Stimulated activated CD4-positive, alpha-beta T cell treated with anti-CD3 and anti-CD28 coated beads, TNF-alpha, amount 100 ng/mL, for 1 hour (primary cell): Measurements from ENCODE around the gene ODF2.
"Not testable (repeated sequence)": the region's sequence is repeated elsewhere in the genome, so short reads cannot be mapped to it uniquely, and the experiment has no call there.

Source experiments
- DNase-seq, 3 donors: peaks; one replicate each; pipeline ENCODE4 v3.0.0-alpha.2; 2020; ENCODE audit warnings: low read depth in 3 of 3, low spot score in 1 of 3

Gene ODF2

DNA sequence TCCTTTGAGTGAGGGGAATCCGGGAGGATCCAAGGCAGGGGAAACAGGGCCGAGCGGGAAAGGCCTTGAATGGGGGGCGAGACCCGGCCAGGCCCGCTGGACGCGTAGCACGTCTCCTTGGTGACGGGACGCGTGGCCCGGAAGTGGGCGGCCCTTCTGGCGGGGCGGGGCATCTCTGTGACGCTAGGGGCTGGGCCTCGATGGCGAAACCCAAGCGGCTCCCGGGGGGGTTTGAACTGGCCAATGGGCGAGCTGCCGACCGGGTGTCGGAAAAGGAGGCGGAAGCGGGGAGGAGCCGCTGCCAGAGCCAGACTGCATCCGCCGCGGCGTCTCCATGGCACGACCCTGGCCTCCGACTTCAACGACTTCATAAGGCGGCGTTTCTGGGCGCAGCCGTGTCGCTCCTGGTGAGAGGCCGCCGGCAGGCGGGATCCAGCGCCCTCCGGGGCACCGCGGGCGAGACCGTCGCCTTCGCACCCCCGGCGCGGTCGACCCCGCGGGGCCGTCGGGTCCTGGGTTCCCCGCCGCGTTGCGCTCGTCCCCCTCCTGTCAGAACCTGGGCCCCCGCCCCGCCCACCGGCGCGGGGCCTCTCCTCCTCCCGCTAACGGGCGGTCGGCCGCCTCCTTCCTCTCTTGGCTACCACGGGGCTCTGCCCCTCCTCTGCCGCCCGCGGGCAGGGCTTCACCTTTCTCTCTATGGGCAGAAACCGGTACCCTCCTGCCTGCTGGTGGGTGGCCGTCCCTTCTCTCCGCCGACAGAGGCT, at the start of gene ODF2:
ODF2 (plus strand) TSS at position 158 of the 764 bp plus-strand sequence; CDS start at position 244, 86 bp downstream.
- peak; percentile 95 to 98 (median 96) for DNase-seq

DNA sequence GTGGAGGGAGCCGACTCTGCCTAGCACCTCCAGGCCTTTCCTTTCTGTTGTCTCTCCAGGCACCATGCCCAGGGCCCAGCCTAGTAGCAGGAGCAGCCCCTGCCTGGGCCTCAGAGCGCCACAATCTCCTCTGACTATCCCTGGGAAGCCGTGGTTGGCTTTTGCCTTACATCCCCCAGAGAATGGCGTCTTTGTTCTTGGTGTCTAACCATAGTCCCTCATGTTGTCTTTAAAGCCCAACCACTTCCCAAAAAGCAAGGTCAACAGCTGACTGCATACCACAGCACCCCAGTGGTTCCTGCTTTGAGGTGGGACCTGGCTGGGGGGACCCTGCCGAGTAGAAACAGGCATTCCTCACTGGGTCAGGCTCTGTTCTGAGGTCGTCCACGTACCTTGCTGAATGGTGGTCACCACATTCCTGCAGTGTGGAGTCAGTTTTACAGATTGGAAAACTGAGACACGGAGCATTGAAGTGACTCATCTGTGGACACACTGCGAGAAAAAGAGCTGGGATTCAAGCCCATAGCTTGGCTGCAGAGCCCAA, 48.9 kb upstream of the ODF2 start:
- DNase-seq = no peak

DNA sequence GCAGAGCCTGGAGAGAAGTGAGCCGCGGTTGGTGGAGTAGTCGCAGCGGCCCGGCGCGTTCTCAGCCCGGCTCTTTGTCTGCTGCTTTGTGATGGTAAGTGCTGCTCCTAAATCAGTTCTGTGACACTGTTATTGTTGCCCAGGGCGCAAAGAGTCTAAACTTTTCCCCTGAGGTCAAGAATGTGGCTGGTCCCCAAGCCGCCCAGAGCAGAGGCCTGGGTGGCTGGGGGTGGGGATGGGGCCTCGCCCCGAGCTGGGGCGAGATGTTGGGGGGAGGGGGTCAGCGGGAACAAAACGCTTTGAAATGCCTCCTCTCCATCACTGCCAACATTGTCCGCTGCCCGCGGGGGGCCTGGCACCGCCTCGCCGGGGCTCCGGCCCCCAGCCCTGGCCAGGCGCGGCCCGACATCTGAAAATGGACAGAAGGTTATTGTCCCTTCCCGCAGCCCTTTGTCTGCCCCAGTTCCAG, 46.8 kb upstream of the ODF2 start:
- DNase-seq = no peak

DNA sequence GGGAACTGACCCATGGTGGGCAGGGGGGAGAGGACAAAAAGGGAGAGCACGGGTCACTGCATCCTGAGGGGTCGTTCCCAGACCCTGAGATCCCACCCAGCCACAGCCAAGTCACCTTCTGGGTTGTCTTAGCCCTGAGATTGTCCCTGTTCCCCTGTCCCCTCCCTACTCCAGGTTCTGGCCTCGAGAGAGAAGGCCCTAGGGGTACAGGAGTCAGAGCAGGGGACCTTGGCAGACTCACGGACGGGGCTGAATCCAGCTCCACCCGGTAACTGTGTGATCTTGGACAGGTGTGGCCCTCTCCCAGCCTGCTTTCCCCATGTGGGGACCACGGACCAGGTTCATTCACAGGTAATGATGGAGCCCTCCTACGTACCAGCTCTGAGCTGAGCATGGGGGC, 46.4 kb upstream of the ODF2 start:
- no peak for DNase-seq

DNA sequence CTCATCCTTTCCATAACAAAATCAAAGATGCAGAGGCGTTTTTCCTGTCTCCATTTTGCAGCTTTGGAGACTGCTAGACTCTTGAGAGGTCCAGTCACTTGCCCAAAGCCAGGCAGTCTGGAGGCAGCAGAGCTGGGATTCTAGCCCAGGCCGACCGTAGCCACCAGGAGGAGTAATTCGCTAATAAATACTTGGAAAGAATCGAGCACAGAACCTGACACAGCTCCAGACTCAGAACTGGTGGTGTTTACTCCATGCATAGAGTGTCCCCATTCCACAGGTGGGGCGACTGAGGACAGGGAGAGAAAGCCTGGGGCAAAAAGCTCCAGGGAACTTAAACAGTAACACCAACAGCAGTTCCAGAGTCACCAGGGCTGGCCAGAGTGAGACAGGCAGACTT, 45.8 kb upstream of the ODF2 start:
- DNase-seq = no peak

DNA sequence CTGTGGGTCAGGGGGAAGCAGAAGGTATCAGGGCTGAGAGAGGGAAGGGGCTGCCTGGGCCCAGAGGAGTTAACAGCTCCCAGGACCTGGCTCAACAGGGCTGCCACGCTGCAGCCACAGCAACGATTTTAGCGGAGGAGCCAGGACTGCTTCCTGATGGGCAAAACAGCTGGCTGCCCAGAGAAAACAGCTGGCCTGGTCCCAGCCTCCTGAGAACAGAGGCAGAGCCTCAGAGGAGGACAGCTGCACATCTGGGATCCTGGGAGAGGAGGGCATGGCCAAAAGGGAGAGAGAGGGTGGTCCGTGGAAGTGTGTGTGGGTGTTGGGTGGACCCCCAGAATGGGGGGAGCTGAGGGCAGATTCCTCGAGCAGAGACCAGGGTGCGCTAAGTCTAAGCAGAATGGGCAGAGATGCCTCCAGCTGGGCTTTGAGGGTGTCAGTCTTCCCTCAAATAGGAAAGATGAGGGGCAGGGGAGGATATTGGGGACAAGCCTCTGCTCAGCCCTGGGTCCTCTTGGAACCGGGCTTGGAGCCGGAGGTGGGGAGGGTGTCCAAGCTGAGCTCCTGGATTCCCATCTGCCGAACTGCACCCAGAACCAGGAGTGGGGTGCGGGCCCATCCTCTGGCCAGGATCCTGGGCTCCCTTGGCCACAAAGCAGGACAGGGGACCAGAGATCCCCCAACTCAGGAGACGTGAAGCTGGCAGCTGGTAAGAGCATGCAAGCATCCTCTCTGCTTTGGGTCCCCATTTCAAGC, 44.3 kb upstream of the ODF2 start:
- no peak for DNase-seq

DNA sequence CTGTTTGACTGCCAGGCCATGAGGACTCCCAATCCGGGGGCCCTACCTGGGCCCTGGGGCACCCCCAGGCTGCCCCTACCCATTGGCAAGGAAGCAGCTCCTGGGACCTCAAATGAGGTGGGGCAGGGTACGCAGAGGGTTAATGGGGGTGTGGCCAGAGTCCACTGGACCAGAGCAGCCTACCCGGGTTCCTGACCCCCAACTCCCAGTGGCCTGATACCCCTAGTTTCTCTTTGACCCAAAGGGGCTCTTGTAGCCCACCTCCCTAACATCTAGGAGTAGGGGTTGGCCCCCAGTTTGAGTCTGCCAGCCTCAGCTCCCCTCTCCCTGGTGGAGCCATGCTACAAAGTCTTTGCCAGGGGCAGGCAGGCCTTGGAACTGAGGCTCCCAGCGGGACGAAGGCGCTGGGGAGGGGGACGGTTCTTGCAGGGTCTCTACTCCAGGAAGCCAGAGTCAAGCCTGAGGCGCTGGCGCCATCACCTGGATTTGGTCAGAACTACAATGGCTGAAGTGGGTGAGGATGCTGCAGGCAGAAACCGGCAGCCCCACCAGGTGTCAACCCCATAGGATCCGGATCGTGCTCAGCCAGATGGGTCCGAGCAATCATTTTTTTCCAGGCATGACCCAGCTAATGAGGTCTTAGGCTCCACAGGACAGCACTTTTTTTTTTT, 43.6 kb upstream of the ODF2 start:
- peak in 1 of 3 donors; percentile 24 for DNase-seq

DNA sequence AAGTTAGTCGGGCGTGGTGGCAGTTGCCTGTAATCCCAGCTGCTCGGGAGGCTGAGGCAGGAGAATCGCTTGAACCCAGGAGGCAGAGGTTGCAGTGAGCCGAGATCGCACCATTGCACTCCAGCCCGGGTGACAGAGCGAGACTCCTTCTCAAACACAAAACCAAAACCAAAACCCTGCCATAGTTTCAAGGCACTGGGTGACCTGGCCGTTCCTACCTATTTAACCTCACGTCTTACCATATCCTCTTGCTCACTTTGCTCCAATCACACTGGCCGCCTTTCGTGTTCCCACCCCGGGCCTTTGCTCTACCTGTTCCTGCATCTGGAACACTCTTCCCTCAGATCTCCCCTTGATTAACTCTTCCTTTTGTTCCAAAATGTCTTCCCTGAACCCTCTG, 42.1 kb upstream of the ODF2 start:
- DNase-seq = not testable (repeated sequence)

DNA sequence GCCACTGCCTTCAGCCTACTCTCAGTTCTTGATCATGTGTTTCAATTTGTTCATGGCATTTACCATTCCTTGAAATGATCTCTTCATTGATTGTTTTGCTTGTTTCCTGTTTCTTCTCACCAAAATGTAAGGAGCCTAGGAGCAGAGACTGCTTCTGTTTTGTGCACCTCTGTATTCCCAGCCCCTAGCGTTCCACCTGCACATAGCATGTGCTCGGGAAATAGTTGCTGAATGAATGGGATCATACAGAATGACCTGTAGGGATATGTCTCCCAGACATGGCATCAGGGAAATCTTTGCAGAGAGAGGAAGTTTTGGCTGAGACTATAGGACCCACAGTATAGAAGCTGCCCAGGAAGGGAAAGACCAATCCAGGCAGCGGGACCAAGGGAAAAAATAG, 41.3 kb upstream of the ODF2 start:
- no peak for DNase-seq

DNA sequence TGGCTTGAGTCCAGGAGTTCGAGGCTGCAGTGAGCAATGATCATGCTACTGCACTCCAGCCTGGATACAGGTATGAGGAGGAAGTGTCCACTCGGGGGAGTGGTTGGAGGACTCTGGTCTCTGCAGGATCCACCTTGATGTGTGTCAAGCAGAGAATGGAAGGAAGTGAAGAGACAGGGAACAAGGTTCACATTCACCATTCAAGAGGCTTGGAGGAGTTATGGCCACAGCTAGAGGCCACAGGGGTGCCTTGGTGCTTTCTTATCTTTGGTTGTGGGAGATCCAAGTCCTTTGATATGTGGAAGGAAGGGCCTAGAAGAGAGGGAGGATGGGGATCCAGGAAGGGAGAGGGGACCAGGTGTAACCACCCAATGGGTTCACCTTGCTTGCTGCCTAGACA, 40.5 kb upstream of the ODF2 start:
- DNase-seq = no peak

DNA sequence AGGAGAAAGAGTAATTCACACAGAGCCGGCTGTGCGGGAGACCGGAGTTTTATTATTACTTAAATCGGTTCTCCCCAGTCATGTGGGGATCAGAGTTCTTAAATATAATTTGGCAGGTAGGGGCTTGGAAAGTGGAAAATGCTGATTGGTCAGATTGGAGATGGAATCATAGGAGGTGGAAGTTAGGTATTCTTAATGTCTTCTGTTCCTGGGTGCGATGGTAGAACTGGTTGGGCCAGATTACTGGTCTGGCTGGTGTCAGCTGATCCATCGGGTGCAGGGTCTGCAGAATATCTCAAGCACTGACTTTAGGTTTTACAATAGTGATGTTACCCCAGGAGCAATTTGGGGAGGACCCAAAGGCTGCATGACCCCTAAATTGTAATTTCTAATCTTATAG, 39.8 kb upstream of the ODF2 start:
- no peak for DNase-seq

DNA sequence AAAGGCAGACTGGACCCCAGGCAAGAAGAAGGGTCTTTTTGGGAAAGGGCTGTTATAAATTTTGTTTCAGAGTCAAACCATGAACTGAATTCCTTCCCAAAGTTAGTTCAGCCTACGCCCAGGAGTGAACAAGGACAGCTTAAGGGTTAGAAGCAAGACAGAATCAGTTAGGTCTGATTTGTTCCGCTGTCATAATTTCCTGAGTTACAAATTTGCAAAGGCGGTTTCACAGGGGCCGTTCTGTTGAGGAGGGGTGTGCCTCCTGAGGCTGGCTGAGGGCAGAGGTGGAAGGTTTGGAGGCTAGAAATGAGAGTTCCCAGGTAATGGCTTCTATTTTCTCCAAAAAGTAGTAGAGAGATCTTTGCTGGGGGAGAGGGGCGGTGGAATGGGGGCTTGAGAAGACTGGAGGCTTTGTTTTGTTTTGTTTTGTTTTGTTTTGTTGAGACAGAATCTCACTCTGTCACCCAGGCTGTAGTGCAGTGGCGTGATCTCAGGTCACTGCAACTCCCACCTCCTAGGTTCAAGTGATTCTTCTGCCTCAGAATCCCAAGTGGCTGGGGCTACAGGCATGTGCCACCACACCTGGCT, 39.3 kb upstream of the ODF2 start:
- DNase-seq = no peak

DNA sequence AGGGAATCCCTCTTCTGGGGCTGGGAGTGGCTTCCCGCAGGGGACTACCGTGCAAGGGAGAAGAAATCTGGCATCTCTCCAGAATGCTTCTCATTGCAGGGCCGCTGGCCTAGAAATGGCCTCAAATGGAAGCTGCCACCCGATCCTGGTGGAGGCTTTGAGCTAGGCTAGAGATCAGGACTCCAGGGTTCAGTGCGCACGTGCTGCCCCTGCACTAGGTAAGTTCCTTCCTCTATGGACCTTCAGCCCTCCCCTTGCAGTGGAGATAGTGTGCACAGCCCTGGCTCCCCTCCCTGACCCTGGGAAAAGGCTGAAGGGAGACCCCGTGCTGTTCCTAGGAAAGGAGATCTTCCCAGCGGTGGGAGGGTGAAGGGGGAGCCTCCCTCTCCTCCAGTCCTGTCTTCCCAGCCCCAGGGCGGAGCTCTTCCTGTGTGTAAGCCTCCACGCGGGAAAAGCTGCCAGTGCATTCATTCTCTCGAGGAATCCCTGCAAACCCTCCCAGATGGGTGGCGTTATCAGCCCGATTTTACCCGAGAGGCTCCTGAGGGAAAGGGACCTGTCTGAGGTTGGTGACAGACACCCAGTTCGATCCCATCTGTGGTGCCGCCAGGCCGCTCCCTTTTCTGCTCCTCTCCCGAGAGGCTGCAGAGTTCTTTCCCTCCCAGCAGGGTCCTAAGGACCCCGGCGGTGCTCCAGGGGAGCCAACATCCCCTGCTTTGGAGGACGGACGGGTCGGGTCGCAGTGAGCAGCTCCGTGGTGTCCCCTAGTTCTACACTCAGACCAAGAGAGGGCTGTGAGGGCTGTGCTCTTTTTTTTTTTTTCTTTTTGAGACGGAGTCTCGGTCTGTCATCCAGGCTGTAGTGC, 36.5 kb upstream of the ODF2 start:
- no peak for DNase-seq

DNA sequence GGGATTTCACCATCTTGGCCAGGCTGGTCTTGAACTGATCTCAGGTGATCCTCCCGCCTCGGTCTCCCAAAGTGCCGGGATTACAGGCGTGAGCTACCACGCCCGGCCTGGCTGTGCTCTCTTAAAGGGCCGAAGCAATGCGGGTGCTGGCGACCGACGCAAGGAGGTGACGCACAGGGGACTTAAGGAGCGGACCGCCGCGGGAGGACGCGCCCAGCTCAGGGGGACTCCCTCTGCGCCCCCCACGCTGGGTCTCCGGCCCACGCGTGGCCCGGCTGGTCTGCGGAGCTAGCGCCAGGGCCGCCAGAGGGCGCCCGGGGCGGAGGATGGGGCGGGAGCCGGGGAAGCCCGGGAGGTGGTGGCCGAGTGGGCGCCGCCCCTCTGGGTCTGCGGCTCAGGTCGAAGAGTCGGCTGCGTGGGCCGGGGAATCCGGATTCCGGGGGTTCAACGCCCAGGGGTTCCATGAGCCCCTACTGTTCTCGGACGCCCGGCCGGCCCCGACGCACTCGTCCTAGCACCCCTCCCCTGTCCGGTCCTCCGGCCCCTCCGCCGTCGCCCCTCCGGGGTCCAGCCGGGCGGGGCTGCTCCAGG, 35.7 kb upstream of the ODF2 start:
- DNase-seq = peak; percentile 10 to 57 (median 31)

DNA sequence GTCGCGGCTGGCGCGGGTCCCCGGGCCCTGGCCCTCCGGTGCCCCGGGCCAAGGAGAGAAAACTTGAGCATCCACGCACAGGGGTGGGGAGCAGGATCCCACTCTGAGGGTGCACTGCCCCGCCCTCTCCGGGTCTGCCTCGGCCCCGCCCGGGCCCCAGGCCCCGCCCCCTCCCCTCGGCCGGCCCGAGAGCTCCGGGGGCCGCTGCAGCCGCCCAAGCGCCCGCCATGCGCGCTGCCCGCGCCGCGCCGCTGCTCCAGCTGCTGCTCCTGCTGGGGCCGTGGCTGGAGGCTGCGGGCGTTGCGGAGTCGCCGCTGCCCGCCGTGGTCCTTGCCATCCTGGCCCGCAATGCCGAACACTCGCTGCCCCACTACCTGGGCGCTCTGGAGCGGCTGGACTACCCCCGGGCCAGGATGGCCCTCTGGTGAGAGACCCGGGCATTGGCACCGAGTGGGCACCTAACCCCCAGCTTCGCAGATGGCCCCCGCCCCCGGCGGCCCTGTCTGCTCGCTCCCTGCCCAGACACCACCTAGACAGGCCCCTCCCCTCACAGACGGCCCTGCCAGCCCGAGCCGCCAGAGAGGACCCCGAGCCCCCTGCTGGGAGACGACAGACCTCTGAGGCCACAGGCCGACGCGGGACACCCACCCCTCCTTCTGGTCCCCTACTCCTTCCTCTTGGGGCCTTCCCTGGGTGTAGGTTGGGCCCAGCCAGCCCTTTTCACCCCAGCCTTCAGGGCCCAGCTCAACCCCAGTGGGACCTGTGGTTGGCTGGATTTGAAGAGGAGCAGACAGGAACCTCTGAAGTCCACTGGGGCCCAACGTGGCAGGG, 34.9 kb upstream of the ODF2 start, which contains the start of gene CERCAM:
CERCAM (plus strand) TSS at position 207 of the 831 bp plus-strand sequence; CDS start at position 228, 21 bp downstream.
- no peak for DNase-seq

DNA sequence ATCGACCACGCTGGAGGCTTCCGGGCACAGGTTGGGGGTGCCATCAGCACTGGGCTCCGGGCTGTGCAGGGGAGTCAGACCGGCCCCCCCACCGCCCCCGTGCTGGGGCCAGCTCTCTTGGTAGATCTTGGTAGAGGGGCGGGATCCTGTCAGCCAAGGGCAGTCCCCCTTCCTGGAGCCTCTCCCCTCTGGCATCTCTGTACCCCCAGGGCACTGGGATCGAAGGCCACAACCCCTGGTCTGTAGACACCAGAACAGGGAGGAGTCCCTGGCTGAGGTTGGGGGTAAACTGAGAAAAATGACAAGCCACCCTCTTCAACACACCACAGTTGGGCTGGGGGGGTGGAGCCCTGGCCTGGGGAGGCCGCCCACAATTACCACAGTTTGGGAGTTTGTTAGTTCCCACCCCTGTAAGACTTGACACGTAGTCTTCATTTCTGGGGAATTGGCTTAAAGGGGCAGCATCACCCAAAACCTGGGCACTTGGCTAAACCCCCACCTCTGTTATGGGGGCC, 34.3 kb upstream of the ODF2 start:
- DNase-seq = no peak

DNA sequence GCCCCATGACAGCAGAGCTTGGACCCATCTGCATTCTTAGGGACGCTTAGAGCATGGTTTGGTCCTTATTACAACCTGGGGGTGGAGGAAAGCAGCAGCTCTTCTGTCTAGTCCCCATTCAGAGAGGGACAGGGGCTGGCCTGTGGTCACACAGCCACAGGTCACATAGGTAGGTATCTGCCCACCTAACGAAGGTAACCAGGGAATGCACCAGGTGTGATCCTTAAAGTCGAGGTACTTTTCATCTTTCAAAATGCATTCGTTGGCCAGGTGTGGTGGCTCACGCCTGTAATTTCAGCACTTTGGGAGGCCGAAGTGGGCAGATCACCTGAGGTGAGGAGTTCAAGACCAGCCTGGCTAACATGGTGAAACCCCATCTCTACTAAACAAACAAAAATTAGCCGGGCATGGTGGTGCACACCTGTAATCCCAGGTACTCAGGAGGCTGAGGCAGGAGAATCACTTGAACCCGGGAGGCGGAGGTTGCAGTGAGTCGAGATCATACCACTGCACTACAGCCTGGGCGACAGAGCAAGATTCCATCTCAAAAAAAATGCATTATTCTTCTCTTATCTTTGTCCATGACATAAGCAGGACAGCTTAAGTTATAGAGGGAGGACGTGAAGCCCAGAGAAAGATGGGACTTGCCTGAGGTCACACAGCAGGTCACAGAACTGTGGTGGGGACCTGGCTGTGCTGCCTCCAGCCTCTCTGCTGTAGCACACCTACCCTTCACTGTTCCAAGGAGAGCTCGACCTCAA, 33.6 kb upstream of the ODF2 start:
- DNase-seq = not testable (repeated sequence)

DNA sequence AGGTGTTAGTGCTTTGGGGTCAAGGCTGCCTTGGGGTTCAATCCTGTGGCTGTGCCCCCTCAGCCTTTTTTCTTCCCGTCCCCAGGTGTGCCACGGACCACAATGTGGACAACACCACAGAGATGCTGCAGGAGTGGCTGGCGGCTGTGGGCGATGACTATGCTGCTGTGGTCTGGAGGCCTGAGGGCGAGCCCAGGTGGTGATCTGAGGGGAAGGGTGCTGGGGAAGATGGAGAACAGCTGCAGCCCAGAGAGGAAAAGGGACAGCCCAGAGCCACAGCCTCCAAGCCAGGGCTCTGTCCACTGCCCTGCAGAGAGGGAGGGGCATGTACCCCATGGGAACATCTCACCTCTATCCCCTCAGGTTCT, 33.0 kb upstream of the ODF2 start:
- no peak for DNase-seq
